ENCODE results near the gene CYFIP2. TPM values are rescaled to one million over a fixed set of nuclear protein-coding genes. Genes with fewer than 3 reads are reported as not detected.

The CYFIP2 gene
- total and polyA plus RNA-seq, 2 donors = 98.9 to 102 TPM

- peaks cover 84 to 97% of the 10 kb centered on the region in 2 donors for H3K36me3 ChIP-seq (ENCODE audit: control insufficient read depth in 2 of 2, insufficient read depth in 2 of 2, low read length in 1 of 2)
- no peak overlapping the region for H3K27ac ChIP-seq (ENCODE audit: low read depth in 1 of 2, low read length in 1 of 2)
These were observed 56.7 kb downstream of the CYFIP2 start for GRCh38 chr5:157322581-157322980.

GRCh38 chr5:157323107-157323706, 57.3 kb downstream of the CYFIP2 start:
- H3K4me1 ChIP-seq (ENCODE audit: control insufficient read depth in 2 of 2, insufficient read depth in 2 of 2, low read length in 2 of 2) = peaks cover 0 to 5% of the 10 kb centered on the region in 2 donors
- H3K36me3 ChIP-seq (ENCODE audit: control insufficient read depth in 2 of 2, insufficient read depth in 2 of 2, low read length in 1 of 2) = peaks cover 91 to 97% of the 10 kb centered on the region in 2 donors
- DNase-seq (ENCODE audit: low read depth in 6 of 9, low spot score in 9 of 9) = no peak
- H3K9me3 ChIP-seq (ENCODE audit: control insufficient read depth in 2 of 2, insufficient read depth in 1 of 2, low read length in 1 of 2) = no peaks in the 10 kb centered on the region
- H3K4me3 ChIP-seq (ENCODE audit: low read length in 2 of 2) = no peak overlapping the region
- no peaks in the 10 kb centered on the region for H3K27me3 ChIP-seq (ENCODE audit: control insufficient read depth in 2 of 2, insufficient read depth in 1 of 2, low read length in 1 of 2)
- 94% methylated on average over 10 of the region's 10 CpGs for WGBS
- no peak overlapping the region for H3K27ac ChIP-seq (ENCODE audit: low read depth in 1 of 2, low read length in 1 of 2)

More at GRCh38 chr5:157322581-157322980, 56.7 kb downstream of the CYFIP2 start:
- WGBS = 93% methylated on average over 13 of the region's 13 CpGs
- peaks cover 0 to 1% of the 10 kb centered on the region in 2 donors for H3K4me1 ChIP-seq (ENCODE audit: control insufficient read depth in 2 of 2, insufficient read depth in 2 of 2, low read length in 2 of 2)
- H3K27me3 ChIP-seq (ENCODE audit: control insufficient read depth in 2 of 2, insufficient read depth in 1 of 2, low read length in 1 of 2) = no peaks in the 10 kb centered on the region
- H3K9me3 ChIP-seq (ENCODE audit: control insufficient read depth in 2 of 2, insufficient read depth in 1 of 2, low read length in 1 of 2) = no peaks in the 10 kb centered on the region
- no peak for DNase-seq (ENCODE audit: low read depth in 6 of 9, low spot score in 9 of 9)
- H3K4me3 ChIP-seq (ENCODE audit: low read length in 2 of 2) = no peak overlapping the region

- DNase-seq (ENCODE audit: low read depth in 6 of 9, low spot score in 9 of 9) = no peak
- H3K36me3 ChIP-seq (ENCODE audit: control insufficient read depth in 2 of 2, insufficient read depth in 2 of 2, low read length in 1 of 2) = peaks cover 88 to 96% of the 10 kb centered on the region in 2 donors
- 98% methylated on average over 7 of the region's 7 CpGs for WGBS
These were observed 58.3 kb downstream of the CYFIP2 start for GRCh38 chr5:157324237-157324636.

GRCh38 chr5:157326440-157327005, 60.6 kb downstream of the CYFIP2 start:
- H3K4me1 ChIP-seq (ENCODE audit: control insufficient read depth in 2 of 2, insufficient read depth in 2 of 2, low read length in 2 of 2) = peaks cover 0 to 10% of the 10 kb centered on the region in 2 donors
- no peak overlapping the region for H3K27ac ChIP-seq (ENCODE audit: low read depth in 1 of 2, low read length in 1 of 2)
- H3K36me3 ChIP-seq (ENCODE audit: control insufficient read depth in 2 of 2, insufficient read depth in 2 of 2, low read length in 1 of 2) = peaks cover 81 to 94% of the 10 kb centered on the region in 2 donors
- H3K9me3 ChIP-seq (ENCODE audit: control insufficient read depth in 2 of 2, insufficient read depth in 1 of 2, low read length in 1 of 2) = no peaks in the 10 kb centered on the region
- H3K4me3 ChIP-seq (ENCODE audit: low read length in 2 of 2) = no peak overlapping the region
- H3K27me3 ChIP-seq (ENCODE audit: control insufficient read depth in 2 of 2, insufficient read depth in 1 of 2, low read length in 1 of 2) = no peaks in the 10 kb centered on the region
- no peak for DNase-seq (ENCODE audit: low read depth in 6 of 9, low spot score in 9 of 9)
- WGBS = 97% methylated on average over 7 of the region's 7 CpGs

More at GRCh38 chr5:157324237-157324636, 58.3 kb downstream of the CYFIP2 start:
- no peak overlapping the region for H3K4me3 ChIP-seq (ENCODE audit: low read length in 2 of 2)
- no peaks in the 10 kb centered on the region for H3K9me3 ChIP-seq (ENCODE audit: control insufficient read depth in 2 of 2, insufficient read depth in 1 of 2, low read length in 1 of 2)
- no peaks in the 10 kb centered on the region for H3K27me3 ChIP-seq (ENCODE audit: control insufficient read depth in 2 of 2, insufficient read depth in 1 of 2, low read length in 1 of 2)
- no peak overlapping the region for H3K27ac ChIP-seq (ENCODE audit: low read depth in 1 of 2, low read length in 1 of 2)
- H3K4me1 ChIP-seq (ENCODE audit: control insufficient read depth in 2 of 2, insufficient read depth in 2 of 2, low read length in 2 of 2) = peaks cover 0 to 10% of the 10 kb centered on the region in 2 donors

- H3K27me3 ChIP-seq (ENCODE audit: control insufficient read depth in 2 of 2, insufficient read depth in 1 of 2, low read length in 1 of 2) = no peaks in the 10 kb centered on the region
- H3K4me1 ChIP-seq (ENCODE audit: control insufficient read depth in 2 of 2, insufficient read depth in 2 of 2, low read length in 2 of 2) = peaks cover 0 to 10% of the 10 kb centered on the region in 2 donors
- no peaks in the 10 kb centered on the region for H3K9me3 ChIP-seq (ENCODE audit: control insufficient read depth in 2 of 2, insufficient read depth in 1 of 2, low read length in 1 of 2)
- no peak overlapping the region for H3K4me3 ChIP-seq (ENCODE audit: low read length in 2 of 2)
- peak in 2 of 9 donors; percentile 30 to 50 for DNase-seq (ENCODE audit: low read depth in 6 of 9, low spot score in 9 of 9)
- 74% methylated on average over 3 of the region's 3 CpGs for WGBS
- peak overlapping the region; percentile 21 to 59 for H3K27ac ChIP-seq (ENCODE audit: low read depth in 1 of 2, low read length in 1 of 2)
- peaks cover 78 to 94% of the 10 kb centered on the region in 2 donors for H3K36me3 ChIP-seq (ENCODE audit: control insufficient read depth in 2 of 2, insufficient read depth in 2 of 2, low read length in 1 of 2)
These were observed 61.8 kb downstream of the CYFIP2 start for GRCh38 chr5:157327771-157328170.

GRCh38 chr5:157328277-157328912, 62.5 kb downstream of the CYFIP2 start:
- H3K36me3 ChIP-seq (ENCODE audit: control insufficient read depth in 2 of 2, insufficient read depth in 2 of 2, low read length in 1 of 2) = peaks cover 78 to 94% of the 10 kb centered on the region in 2 donors
- no peak overlapping the region for H3K4me3 ChIP-seq (ENCODE audit: low read length in 2 of 2)
- WGBS = 38% methylated on average over 12 of the region's 12 CpGs
- no peaks in the 10 kb centered on the region for H3K9me3 ChIP-seq (ENCODE audit: control insufficient read depth in 2 of 2, insufficient read depth in 1 of 2, low read length in 1 of 2)
- peak; percentile 33 to 76 (median 54) for DNase-seq (ENCODE audit: low read depth in 6 of 9, low spot score in 9 of 9)
- H3K27me3 ChIP-seq (ENCODE audit: control insufficient read depth in 2 of 2, insufficient read depth in 1 of 2, low read length in 1 of 2) = no peaks in the 10 kb centered on the region
- peak overlapping the region in 1 of 2 donors; percentile 59 for H3K27ac ChIP-seq (ENCODE audit: low read depth in 1 of 2, low read length in 1 of 2)
- peaks cover 0 to 10% of the 10 kb centered on the region in 2 donors for H3K4me1 ChIP-seq (ENCODE audit: control insufficient read depth in 2 of 2, insufficient read depth in 2 of 2, low read length in 2 of 2)

GRCh38 chr5:157331807-157332206, 65.9 kb downstream of the CYFIP2 start:
- WGBS = 83% methylated on average over 3 of the region's 3 CpGs
- no peak for DNase-seq (ENCODE audit: low read depth in 6 of 9, low spot score in 9 of 9)
- Histone ChIP-seq H3K27me3 (ENCODE audit: control insufficient read depth in 2 of 2, insufficient read depth in 1 of 2, low read length in 1 of 2) (no peaks in the 10 kb centered on the region), H3K27ac (ENCODE audit: low read depth in 1 of 2, low read length in 1 of 2) (no peak overlapping the region), H3K9me3 (ENCODE audit: control insufficient read depth in 2 of 2, insufficient read depth in 1 of 2, low read length in 1 of 2) (no peaks in the 10 kb centered on the region), H3K4me1 (ENCODE audit: control insufficient read depth in 2 of 2, insufficient read depth in 2 of 2, low read length in 2 of 2) (peaks cover 0 to 10% of the 10 kb centered on the region in 2 donors), H3K4me3 (ENCODE audit: low read length in 2 of 2) (no peak overlapping the region), H3K36me3 (ENCODE audit: control insufficient read depth in 2 of 2, insufficient read depth in 2 of 2, low read length in 1 of 2) (peaks cover 64 to 91% of the 10 kb centered on the region in 2 donors)

GRCh38 chr5:157335534-157336422, 69.9 kb downstream of the CYFIP2 start:
- no peak overlapping the region for H3K4me3 ChIP-seq (ENCODE audit: low read length in 2 of 2)
- no peaks in the 10 kb centered on the region for H3K9me3 ChIP-seq (ENCODE audit: control insufficient read depth in 2 of 2, insufficient read depth in 1 of 2, low read length in 1 of 2)
- no peaks in the 10 kb centered on the region for H3K4me1 ChIP-seq (ENCODE audit: control insufficient read depth in 2 of 2, insufficient read depth in 2 of 2, low read length in 2 of 2)
- no peak overlapping the region for H3K27ac ChIP-seq (ENCODE audit: low read depth in 1 of 2, low read length in 1 of 2)
- H3K27me3 ChIP-seq (ENCODE audit: control insufficient read depth in 2 of 2, insufficient read depth in 1 of 2, low read length in 1 of 2) = no peaks in the 10 kb centered on the region
- DNase-seq (ENCODE audit: low read depth in 6 of 9, low spot score in 9 of 9) = no peak
- 98% methylated on average over 8 of the region's 8 CpGs for WGBS
- H3K36me3 ChIP-seq (ENCODE audit: control insufficient read depth in 2 of 2, insufficient read depth in 2 of 2, low read length in 1 of 2) = peaks cover 80 to 97% of the 10 kb centered on the region in 2 donors
